Endometrial microvascular endothelial cells (primary cell): Measurements from ENCODE around the gene SLC27A1. TPM values are rescaled to one million over a fixed set of nuclear protein-coding genes. Genes with fewer than 3 reads are reported as not detected.

Experiments
- in situ Hi-C: cut with HindIII; loops from 2 replicates; pipeline ENCODE4 v1.10.0; 2017; ENCODE audit warnings: low sequenced_read_pairs, low pct_unique_long_range_greater_than_20kb; ENCODE audit errors: inconsistent ontology term
- total RNA-seq: library from RNA; depleted of rRNA; stranded (reverse); fragments of >200 nt; gene quantifications from one replicate; pipeline ENCODE4 v1.2.3, GENCODE V29; 2015; ENCODE audit errors: inconsistent ontology term

Gene SLC27A1
- total RNA-seq, 1 donor from 2014 or later: 7.5 TPM

GRCh38 chr19:17528610-17529009, 58.3 kb downstream of the SLC27A1 start:
- in situ Hi-C loops: no loop called here

GRCh38 chr19:17529239-17530158, 59.2 kb downstream of the SLC27A1 start:
- in situ Hi-C loops: no loop called here

- in situ Hi-C loops: no loop called here
These were observed 60.3 kb downstream of the SLC27A1 start for GRCh38 chr19:17530586-17530985.

GRCh38 chr19:17532116-17532515, 61.8 kb downstream of the SLC27A1 start:
- in situ Hi-C loops: no loop called here

GRCh38 chr19:17532557-17532956, 62.2 kb downstream of the SLC27A1 start:
- in situ Hi-C loops: no loop called here

- in situ Hi-C loops: no loop called here
These were observed 64.4 kb downstream of the SLC27A1 start for GRCh38 chr19:17534767-17535166.

- in situ Hi-C loops: no loop called here
These were observed 66.6 kb downstream of the SLC27A1 start for GRCh38 chr19:17536955-17537354.

GRCh38 chr19:17538684-17539237, 68.4 kb downstream of the SLC27A1 start:
- in situ Hi-C loops: no loop called here

GRCh38 chr19:17539238-17540117, 69.2 kb downstream of the SLC27A1 start:
- in situ Hi-C loops: no loop called here

- in situ Hi-C loops: no loop called here
These were observed 69.8 kb downstream of the SLC27A1 start for GRCh38 chr19:17540174-17540573.

GRCh38 chr19:17541184-17541759, 70.9 kb downstream of the SLC27A1 start:
- in situ Hi-C loops: no loop called here

GRCh38 chr19:17542042-17542441, 71.7 kb downstream of the SLC27A1 start:
- in situ Hi-C loops: no loop called here

GRCh38 chr19:17542793-17543582, 72.7 kb downstream of the SLC27A1 start:
- in situ Hi-C loops: no loop called here

GRCh38 chr19:17543986-17544385, 73.7 kb downstream of the SLC27A1 start:
- in situ Hi-C loops: no loop called here

- in situ Hi-C loops: no loop called here
These were observed 74.1 kb downstream of the SLC27A1 start for GRCh38 chr19:17544418-17544817.

GRCh38 chr19:17548145-17548544, 77.8 kb downstream of the SLC27A1 start:
- in situ Hi-C loops: no loop called here

- in situ Hi-C loops: no loop called here
These were observed 78.9 kb downstream of the SLC27A1 start for GRCh38 chr19:17549085-17549740.
